HG02884 (cell line): ENCODE results near the gene NFE2L2.
"Not testable (repeated sequence)": the region's sequence is repeated elsewhere in the genome, so short reads cannot be mapped to it uniquely, and the experiment has no call there.

Experiments used
- ATAC-seq: cut with Tn5 transposase; IDR thresholded peaks from one replicate; pipeline ENCODE4 v1.9.1; 2021; ENCODE audit warnings: mild to moderate bottlenecking, moderate library complexity; ENCODE audit not compliant: unreplicated experiment

Gene NFE2L2

DNA sequence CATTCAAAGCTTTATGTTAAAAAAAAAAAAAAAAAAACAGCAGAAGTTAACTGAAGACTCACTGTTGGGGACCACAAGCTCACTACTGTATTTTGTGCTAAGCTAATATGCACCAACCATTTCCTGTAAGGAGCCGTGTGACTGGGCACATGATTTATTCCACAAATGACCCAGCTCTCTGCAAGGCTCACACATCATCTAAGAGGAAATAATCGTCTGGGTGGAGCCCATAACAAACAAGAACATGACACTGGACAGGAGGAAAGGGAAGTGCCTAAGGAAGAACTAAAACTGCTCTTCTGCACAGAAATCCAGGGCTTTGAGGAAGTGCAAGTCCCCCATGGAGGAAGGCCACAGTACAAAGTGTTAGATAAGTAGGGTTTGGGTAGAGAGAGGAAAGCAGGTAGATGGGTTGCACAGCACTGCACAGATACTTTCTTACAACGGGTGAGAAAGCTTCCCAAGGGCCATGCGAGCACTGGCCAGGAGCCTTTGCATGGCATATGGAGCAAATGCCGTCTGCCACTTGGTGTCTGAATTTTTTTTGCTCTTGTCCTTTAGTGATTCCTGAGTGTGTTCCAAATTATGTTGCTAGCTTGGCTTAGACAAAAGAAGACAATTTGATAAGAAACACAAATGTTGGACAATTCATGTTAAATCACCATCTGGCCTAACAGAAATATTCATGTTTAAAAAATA, 24.4 kb downstream of the NFE2L2 start:
- peak; percentile 47 for ATAC-seq

- ATAC-seq, result no peak
Measured at GRCh38 chr2:177239053-177239452, 25.5 kb downstream of the NFE2L2 start.

DNA sequence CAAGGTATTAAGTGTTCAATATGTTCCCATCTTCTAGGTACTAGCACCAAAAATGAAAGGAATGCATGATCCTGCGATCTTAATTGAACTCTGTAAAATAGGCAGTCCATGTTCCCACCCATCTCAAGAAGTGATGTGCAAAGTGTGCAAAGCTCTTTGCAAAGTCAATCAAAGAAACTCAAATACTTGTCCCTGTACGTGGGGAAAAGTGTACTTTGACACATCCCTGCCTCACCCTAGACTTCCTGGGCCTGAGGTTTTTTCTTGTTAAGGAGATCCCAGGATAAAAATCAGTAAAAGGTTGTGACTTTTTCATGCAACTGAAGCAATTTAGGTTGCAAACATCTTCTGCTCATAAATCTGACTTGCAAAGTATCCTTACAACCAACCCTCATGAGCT, 26.6 kb downstream of the NFE2L2 start:
- ATAC-seq, result no peak

DNA sequence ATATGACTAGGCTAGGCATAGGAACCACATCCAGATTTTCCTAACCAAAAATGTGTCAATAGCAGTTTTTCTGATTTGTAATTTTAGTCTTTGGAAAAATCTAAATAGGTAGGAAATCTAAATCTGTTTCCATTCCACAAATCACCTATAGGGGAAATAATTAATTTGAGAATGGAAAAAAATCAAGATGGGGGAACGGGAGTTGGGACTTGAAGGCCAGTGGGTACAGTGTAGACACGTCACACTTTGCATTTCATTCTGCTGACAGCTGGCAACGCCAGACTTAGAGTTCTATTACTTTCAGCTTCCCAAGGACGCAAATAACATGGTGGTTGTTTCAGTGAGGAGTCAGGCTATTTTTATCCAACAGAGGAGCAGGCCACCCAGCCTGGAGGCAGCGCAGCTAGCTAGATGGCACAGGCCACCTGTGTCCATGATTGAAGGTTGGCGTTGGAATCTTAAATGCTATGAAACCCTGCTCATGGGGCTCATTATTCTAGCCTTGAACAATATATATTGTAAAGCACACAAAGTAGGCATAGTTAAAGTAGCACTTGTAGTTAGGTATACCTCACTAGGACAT, 28.6 kb downstream of the NFE2L2 start:
- no peak for ATAC-seq

DNA sequence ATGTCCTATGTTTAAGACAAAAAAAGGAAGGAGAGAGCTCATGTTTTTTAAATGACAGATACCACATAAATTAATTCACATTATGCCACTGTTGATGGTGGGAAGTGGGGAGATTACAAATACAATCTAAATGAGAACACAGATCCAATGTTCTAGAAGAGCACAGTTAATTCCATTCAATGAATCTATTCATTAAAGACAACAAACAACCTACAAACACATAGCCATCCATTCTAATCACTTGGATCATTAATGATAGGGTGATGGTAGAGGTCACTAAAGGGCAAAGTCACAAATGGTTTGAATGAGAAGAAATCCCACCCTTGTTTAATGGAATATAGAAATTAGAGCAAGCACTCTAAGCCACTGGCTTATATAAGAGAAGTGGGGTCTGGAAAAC, 30.3 kb downstream of the NFE2L2 start:
- ATAC-seq, result no peak

DNA sequence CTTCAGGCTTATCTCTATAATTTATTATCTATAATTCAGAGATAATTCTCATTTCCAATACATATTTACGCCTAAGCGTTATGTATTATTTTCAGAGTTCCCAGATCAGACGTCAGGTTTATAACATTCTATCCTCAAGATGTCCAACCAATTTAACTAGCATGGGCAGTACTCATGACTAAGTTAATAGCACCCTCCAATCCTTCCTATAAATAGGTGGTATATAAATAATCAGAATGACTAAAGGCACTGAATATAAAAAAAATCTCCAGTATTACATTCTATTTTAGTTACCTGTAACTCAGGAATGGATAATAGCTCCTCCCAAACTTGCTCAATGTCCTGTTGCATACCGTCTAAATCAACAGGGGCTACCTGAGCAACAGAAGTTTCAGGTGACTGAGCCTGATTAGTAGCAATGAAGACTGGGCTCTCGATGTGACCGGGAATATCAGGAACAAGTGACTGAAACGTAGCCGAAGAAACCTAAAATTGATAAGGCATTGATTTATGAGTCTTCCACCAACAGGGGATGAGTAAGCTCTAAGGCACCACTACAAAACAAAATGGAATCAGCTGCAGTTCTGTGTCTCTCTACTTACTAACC, 32.3 kb downstream of the NFE2L2 start:
- ATAC-seq, result no peak

DNA sequence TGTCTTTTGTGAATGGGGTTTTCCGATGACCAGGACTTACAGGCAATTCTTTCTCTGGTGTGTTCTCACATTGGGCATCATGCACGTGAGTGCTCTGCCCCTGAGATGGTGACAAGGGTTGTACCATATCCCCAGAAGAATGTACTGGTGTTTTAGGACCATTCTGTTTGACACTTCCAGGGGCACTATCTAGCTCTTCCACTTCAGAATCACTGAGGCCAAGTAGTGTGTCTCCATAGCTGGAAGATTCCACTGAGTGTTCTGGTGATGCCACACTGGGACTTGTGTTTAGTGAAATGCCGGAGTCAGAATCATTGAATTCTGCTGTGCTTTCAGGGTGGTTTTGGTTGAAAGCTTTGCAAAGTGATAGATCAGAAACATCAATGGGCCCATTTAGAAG, 33.3 kb downstream of the NFE2L2 start:
- ATAC-seq, result no peak

GRCh38 chr2:177229442-177230242, 34.9 kb downstream of the NFE2L2 start:
- ATAC-seq, result no peak

DNA sequence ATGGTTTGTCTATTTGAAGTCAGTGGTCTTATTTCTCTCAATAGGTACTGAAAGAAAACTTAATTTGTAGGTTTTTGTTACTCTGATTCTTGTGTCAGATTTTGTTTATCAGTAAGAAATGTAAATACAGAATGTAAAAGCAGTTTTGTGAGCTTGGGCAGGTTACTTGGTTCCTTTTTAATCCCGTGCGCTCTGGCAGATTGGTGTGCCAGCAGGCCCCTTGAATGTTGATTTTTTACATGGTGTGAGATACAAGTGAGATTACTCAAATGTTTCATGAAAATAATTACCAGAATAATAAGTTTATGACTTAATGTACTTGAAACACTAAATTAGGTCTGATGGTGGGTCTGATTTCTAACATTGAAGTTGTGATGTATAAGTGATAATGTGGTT, 38.6 kb downstream of the NFE2L2 start:
- no peak for ATAC-seq

GRCh38 chr2:177223436-177223835, 41.1 kb downstream of the NFE2L2 start:
- not testable (repeated sequence) for ATAC-seq

DNA sequence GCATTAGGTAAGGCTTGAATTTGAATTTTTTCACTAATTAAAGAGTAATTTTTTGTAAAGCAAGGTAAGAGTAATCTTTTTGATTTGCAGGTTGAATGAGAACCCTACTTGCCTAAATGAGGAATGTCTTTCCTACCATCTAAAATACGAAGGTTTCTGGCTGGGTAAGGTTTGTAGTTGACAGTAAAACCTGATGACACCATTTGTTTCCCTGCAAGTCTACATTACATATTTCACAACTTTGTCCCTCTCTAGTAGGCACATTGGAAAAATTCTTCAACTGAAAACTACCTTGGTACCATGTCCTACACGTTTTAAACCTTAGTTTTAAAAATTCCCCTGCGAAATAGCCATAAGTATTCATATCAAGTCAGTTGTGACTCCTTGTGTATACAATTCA, 42.6 kb downstream of the NFE2L2 start:
- no peak for ATAC-seq

DNA sequence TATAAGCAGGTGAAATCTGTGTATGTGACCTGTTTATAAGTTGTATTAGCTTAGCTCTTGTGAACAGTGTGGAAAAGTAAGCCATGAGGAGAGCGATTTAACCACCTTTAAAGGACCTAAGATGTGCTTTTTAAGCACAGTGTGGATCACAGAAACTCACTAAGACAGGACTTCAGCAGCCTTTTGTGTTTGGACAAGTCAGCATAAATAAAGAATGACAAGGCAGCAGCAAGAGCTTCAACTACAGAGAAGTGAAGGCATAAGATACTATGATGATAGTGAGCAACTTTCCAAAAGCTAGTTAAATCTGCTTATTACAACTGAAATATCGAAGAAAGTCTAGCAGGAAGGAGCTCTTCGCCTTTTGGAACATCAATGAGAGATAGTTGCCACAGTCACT, 43.0 kb downstream of the NFE2L2 start:
- ATAC-seq, result no peak

GRCh38 chr2:177219787-177220186, 44.7 kb downstream of the NFE2L2 start:
- not testable (repeated sequence) for ATAC-seq

DNA sequence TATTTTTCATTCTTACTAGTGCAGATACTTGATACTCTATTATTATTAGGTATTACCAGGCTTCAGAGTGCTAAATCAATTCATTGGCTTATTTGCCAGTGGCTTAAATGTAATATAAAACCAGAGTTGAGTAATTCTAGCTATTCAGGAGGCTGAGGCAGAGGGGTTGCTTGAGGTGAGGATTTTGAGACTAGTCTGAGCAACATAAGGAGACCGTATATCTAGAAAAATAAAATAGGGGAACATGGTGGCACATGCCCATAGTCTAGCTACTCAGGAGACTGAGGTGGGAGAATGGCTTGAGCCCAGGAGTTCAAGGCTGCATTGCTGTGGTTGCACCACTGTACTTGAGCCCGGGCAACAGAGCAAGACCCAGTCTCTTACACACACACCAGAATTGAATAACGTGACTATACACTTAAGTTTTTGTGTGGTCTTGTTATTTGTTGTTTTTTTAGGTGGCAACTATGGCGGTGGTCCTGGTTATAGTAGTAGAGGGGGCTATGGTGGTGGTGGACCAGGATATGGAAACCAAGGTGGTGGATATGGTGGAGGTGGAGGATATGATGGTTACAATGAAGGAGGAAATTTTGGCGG, 47.2 kb downstream of the NFE2L2 start:
- ATAC-seq, result no peak

GRCh38 chr2:177212891-177213856, 51.4 kb downstream of the NFE2L2 start:
- peak; percentile 41 for ATAC-seq

DNA sequence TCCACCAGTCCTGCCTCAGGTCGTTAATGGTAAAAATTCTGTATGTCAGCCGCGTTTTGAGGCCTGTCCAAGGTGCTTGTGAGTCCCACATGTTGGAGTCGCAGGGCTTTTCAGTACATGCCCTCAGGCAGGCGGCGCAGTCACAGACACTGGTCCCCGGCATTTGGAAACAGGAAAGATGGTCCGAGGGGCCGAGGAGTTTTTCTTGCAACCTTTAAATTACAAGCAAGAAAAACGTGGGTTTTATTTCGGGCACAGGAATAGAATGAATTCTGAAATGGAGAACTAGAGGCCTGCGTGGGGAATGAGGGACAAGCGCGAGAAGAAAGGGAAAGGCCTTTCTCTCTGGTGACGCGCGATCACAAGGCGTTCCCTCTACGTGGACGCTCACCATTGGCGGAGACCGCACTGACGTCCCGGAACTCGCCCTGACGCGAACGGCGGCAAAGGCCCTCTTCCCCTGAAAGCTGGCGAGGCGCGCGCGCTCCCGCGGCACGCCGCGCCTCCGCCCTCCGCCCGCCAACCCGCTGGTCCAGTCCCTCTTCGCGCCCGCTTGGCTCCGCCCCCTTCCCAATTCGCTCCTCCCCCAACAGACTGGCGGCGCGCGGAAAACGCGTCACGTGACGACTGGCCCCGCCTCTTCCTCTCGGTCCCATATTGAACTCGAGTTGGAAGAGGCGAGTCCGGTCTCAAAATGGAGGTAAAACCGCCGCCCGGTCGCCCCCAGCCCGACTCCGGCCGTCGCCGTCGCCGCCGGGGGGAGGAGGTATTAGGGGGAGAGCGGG, 52.2 kb downstream of the NFE2L2 start, which contains the start of gene HNRNPA3:
Gene HNRNPA3 (plus strand): TSS at position 689 of the 785 bp plus-strand sequence. CDS start 6 bp downstream, at position 695.
- peak; percentile 84 for ATAC-seq

DNA sequence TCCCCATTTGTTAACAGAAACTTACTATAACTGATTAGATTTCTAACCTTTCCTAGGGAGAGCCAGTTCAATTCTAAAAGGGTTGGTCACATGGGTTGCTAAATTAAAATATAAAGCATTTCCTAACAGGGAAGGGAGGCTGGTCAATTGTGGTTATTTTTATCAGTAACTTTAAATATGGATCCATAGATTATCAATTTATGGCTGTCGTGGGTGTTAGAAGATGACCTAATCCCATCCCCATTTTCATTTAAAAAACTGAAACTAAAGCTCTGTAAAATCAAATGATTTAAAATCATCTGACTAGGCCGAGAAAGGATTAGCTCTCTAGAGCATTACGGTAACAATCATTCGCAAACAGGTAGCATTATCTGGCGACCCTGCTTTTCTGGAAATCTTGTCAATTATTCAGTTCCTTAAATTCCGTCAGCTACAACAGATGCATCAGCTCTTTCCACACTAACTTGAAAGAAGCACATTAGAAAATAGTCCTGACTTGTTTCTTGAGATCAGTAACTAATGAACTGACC, 52.9 kb downstream of the NFE2L2 start:
- ATAC-seq, result no peak

DNA sequence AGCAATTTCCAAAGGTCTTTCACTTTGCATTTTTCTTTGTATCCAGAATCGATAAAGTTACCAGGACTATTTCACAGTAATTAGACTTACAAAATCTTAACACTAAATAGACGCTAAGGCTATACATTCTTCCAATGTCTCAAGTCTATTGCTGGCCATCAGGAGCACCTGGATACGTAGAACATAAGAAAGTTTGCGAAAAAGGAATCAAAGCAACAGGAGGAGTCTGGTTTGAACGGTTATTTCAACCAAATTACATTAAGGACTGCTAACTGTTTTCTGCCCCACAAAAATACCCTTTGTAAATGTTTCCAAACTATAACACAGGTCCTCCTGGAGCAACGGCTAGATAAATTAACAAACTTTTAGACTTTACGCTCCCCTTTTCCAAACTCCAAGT, 53.4 kb downstream of the NFE2L2 start:
- no peak for ATAC-seq

- ATAC-seq, result peak; percentile 61
Measured at GRCh38 chr2:177207101-177207500, 57.4 kb downstream of the NFE2L2 start.
